Stimulated activated CD8-positive, alpha-beta memory T cell treated with anti-CD3 and anti-CD28 coated beads, Interleukin-7, amount 100 ng/mL, for 1 hour (primary cell): ENCODE measurements around the gene ARID3A.

Experiments used
- DNase-seq, 2 donors: peaks; one replicate each; pipeline ENCODE4 v3.0.0-alpha.2; 2020; ENCODE audit warnings: low read depth in 2 of 2

Gene ARID3A

DNA sequence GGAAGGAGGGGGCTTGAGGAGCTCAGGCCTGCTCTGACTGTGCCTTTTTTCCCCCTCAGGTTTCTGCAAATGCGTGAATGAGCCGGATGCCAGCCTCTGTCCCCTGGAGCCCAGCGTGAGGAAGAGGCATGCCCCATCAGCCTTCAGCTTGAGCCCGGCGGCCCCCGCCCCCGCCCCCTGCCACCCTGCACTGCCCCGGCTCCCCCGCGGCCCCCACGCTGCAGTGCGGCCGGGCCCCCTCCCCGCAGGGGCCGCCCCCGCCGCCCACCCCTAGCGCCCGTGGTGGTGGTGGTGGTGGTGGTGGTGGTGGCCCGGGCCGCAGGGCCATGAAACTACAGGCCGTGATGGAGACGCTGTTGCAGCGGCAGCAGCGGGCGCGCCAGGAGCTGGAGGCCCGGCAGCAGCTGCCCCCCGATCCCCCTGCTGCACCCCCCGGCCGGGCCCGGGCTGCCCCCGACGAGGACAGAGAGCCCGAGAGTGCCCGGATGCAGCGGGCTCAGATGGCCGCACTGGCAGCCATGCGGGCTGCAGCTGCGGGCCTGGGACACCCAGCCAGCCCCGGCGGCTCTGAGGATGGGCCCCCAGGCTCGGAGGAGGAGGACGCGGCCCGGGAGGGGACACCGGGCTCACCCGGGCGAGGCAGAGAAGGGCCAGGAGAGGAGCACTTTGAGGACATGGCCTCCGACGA, 3.5 kb downstream of the ARID3A start:
- no peak for DNase-seq

DNA sequence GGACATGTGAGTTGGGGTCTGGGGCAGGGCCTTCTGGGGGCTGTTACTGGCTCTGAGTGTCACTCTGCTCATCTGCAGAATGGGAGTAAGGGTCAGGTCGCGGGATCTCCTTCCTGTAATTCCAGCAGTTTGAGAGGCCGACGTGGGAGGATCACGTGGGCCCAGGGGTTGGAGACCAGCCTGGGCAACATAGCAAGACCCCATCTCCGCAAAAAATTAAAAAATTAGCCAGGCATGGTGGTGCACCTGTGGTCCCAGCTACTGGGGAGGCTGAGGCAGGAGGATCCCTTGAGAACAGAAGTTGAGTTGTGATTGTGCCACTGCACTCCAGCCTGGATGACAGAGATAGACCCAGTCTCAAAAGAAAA, 4.0 kb downstream of the ARID3A start:
- DNase-seq = no peak

DNA sequence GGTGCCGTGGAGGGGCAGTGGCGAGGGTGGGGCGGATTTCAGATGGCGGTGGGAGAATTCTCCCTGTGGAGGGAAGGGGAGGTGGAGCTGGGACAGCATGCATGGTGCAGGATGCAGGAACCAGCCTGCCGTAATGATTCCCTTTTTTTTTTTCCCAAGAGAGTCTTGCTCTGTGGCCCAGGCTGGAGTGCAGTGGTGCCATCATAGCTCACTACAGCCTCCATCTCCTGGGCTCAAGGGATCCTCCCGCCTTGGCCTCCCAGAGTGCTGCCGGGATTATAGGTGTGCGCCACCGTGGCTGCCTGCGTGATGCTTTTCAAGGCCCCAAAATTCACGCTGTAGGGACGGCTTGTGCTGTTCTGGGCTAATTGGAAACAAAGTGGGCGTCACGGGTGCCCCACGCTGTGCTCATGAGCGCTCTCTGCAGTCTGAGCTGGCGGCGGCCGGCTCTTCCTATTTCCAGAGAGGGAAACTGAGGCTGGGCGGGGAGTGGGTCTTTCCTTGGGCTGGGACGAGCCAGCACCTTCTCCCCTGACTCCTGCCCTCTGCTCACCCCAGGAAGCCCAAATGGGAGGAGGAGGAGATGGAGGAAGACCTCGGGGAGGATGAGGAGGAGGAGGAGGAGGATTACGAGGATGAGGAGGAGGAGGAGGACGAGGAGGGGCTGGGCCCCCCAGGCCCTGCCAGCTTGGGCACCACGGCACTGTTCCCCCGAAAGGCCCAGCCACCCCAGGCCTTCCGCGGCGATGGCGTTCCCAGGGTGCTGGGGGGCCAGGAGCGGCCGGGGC, 6.2 kb downstream of the ARID3A start:
- no peak for DNase-seq

DNA sequence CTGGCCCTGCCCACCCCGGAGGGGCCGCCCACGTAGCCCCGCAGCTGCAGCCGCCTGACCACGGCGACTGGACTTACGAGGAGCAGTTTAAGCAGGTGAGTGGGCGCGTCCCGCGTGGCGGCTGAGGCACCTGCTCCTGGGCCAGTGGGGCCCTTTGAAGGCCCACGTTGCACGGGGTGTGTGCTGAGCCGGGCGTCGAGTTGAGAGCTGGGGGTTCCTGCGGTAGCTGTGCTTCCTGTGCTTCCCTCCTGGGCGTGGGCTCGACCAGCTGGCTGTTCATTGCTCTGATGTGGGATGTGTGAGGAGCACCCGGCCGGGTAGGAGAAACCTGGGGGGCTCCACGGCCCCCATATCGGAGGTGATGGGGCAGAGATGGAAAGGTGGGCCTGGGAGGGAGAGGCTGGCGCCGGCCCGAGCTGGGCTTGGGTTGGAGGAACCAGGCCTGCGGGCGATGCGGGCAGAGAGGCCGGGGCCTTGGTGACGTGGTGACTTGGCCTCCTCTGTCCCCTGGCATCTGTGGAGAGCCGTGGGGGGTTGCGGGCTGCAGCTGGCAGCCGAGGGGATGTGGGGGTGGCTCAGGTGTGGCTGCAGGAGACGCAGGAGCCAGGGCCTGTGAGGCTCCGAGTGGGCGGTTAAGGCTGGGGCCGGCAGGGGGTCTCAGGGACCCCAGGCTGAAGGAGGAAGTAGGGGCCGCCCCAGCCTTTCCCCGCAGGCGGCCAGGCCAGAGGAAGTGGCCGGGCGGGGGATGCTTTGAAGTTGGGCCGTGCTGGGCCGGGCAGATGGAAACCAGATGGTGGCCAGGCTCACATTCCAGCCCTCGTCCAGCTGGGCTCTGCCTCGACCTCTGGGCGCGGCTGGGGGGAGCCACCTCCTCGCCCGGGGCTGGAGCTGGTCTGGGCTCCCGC, 7.1 kb downstream of the ARID3A start:
- DNase-seq = no peak

DNA sequence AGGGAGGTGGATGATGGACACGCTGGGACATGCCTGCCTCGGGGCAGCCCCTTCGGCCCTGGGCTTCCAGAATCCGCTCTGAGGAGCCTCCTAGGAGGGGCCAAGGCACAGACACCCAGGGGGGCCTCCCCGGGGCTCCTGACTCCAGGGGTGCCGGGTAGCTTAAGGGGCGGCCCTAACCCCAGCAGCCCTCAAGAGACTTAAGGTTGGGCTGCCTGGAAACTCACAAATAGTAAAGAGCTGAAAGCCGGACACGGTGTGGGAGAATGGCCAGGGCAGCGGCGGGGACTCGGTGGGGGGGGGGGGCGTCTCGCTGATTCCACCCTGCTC, 7.7 kb downstream of the ARID3A start:
- DNase-seq = no peak

DNA sequence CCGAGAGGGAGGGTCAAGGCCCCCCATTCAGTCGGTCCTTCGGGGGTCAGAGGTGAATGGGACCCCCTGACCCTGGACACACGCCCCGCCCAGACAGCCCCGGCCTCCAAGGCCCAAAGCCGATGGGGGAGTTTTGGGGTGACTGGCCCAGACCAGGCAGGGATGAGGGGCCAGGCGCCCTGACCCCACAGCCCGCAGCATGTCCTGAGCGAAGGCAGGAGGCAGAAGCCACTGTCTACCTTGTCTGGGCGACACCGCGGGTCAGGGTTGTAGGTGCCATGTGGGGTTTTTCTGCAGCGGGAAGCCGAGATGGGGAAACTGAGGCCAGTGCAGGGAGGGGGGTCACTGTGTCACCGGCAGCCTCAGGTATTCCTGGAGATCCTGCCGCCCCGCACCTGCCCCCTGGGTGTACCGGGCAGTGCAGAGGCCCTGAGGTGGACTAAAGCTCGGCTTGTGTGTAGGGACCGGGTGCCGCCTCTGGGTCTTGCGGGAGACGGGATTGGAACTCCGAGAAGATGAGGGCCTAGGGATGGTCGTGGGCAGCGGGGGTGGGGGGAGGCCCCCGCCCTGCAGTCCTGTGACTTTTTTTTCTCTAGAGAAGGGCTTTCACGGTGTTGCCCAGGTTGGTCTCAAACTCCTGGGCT, 8.5 kb downstream of the ARID3A start:
- DNase-seq = no peak

DNA sequence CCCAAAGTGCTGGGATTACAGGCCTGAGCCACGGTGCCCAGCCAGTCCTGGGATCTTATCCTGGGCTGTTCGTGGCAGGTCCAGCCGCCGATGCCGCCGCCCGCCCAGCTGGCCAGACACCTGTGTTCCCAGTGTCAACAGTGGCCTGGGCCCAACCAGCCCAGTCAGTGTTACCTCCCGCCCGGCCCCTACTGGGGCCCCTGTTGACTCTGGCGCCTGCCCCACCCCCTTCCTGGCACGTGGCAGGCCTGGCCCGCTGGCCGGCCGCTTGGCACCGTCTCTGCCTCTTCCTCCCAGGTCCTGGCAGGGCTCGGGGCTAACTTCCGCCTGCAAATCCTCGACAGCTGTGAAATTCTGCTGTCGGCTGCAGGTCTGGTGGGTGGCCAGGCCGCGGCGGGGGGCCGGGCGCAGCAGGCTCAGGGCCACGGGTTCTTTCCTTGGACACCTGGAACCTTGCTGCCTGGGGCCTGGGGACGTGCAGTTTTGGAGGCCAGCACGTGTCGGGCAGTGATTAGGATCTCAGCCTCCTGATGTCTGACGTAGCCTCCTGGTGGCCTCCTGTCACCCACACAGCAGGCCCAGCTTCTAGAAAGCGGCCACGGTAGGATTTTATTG, 9.1 kb downstream of the ARID3A start:
- DNase-seq = no peak

DNA sequence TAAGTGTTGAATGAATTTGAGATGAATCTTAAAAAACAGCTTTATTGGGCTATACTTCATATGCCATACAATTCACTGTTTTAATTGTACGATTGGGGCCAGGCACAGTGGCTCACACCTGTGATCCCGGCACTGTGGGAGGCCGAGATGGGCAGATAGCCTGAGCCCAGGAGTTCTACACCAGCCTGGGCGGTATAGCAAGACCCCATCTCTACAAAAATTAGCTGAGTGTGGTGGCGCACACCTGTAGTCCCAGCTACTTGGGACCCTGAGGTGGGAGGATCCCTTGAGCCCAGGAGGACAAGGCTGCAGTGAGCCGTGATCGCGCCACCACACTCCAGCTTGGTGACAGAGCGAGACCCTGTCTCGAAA, 10.3 kb downstream of the ARID3A start:
- DNase-seq = no peak

DNA sequence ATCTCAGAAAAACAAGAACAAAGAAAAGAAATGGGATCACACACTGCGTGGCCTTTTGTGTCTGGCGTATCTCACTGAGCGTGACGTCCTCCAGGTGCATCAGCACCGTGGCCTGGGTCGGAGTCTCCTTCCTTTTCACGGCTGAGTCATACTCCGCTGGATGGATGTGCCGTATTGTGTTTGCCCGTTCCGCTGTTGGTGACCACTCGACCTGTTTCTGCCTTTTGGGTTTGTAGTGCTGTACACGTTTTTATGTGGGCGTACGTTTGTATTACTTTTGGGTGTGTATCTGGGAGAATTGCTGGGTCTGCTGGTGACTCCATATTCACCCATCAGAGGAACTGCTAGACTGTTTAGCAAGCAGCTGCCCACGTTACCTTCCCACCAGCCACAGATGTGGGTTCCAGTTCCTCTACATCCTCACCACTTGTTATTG, 11.4 kb downstream of the ARID3A start:
- DNase-seq = no peak

DNA sequence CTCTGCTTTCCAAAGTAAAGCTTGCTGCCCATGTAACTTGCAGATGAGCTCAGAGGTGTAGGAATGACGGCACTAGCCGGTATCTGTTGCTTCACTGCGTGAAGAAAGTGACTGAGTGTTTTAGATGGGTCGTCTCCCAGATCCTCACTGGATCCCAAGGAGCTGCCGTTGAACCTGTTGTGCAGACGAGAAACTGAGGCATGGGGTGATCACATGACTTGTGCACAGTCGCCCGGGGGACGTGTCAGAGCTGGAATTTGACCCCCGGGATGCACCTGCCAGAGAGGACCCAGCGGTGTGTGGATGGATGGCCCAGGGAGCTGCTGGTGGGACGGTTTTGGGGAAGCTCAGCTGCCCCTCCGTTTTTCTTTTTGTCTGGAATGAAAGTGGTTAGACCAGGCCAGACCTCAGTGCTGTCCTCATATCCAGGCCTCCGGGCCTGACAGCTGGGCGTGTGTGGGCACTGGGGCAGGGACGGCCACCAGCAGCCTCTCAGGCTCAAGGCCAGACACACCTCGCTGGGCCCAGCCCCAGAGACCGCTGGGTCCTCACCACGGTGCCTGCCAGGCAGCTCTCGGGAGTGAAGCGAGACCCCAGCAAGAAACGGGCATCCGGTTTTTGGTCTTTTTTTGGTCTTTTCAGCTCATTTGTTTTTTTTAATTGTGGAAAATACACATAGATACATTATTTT, 12.5 kb downstream of the ARID3A start:
- no peak for DNase-seq

DNA sequence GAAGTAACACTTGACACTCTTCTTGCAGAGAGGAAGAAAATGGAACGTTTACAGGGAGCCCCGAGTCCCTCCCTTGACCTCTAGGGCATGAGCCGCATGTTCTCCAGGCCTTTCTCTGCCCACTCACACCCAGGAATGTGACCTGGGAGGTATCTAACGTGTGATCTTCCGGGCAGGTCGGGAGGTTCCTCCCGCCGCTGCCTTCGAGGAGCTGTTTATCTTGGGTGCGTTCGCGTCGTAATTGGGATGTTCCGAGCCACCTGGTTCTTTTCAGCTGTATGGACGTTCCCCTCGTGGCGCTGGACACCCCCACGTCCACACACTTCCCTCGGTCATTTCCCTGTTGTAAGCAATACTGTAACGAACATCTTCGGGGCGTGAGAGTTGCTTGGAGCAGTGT, 13.6 kb downstream of the ARID3A start:
- no peak for DNase-seq

DNA sequence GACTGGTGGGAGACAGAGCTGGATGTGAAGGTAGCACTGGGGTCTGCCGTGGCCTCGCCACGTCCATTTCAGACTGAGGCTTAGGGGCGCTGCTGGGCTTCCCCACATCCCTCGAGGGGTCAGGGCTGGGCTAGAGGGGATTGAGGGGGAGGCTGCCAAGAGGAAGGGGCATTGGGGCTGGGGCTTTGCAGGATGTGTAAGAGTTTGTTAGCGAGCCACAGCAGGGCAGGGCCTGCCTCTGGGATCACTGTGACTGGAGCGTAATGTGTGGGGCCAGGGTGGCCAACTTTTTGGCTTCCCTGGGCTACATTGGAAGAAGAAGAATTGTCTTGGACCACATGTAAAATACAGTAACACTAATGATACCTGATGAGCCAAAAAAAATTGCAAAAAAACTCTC, 14.1 kb downstream of the ARID3A start:
- no peak for DNase-seq

DNA sequence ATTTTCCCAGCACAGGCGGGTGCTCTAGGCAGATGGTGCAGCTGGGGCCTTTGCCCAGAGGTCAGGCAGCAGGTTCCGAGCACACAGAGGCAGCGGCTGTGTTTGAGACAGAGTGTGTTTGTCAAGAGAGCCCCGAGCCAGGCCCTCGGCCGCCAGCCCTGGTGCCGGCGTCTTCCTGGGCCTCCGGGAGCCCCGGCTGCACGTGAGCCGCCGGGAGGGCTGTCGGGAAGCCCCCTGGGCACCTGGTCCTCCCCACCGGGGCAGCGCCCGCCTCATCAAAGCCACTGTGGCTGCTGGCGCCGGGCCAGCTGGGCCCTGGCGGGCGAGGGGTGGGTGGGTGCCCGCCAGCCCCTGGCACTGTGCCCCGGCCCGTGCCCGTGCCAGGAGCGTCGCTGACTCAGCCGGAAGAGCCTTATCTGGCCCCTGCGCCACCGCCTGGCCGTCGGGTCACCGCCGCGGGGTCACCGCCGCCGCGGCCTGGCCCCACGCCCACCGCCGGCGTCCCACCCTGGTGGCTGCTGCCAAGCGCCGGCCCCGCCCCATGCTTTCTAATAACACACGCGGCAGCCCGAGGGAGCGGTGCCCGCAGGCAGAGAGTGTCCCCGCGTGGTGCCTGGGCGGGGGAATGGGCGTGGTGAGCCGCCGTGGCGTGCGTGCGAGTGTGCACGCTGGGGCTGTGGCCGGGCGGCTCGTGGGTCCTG, 14.9 kb downstream of the ARID3A start:
- DNase-seq = peak; percentile 44 to 60

DNA sequence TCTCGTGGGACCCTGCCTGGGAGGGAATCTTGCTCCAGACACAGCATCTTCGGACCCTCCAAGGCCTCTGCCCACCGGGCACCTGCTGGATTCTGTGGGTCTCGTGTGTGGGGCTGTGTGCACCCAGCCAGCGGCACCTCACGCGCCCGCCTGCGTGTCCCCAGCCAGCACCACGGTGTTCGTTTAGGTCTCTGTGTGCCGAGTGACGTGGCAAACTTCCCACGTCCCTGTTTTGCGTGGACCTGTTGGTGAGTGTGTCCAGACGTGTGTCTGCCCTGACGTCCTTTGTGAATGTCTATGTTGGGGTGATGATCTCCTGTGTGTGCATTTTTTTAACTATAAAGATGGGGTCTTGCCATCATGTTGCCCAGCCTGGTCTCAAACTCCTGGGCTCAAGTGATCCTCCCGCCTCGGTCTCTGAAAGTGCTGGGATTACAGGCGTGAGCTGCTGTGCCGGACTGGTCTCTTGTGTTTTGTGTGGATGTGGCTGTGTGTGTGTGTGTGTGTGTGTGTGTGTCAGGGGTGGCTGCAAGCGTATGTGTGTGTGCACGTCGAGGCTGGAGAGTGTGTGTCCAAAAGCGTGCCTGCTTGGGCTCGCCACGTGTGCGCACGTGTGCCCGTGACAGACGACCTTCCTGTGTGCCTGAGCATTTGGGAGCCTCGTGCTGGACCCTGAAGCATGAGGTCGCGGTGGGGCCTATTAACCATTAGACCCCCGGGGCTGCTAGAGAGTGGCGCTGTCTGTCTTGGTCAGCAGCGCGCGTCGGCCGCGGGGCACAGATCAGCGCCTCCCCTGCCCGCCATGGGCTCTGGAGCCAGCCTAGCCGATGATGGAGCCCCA, 15.7 kb downstream of the ARID3A start:
- DNase-seq = no peak

DNA sequence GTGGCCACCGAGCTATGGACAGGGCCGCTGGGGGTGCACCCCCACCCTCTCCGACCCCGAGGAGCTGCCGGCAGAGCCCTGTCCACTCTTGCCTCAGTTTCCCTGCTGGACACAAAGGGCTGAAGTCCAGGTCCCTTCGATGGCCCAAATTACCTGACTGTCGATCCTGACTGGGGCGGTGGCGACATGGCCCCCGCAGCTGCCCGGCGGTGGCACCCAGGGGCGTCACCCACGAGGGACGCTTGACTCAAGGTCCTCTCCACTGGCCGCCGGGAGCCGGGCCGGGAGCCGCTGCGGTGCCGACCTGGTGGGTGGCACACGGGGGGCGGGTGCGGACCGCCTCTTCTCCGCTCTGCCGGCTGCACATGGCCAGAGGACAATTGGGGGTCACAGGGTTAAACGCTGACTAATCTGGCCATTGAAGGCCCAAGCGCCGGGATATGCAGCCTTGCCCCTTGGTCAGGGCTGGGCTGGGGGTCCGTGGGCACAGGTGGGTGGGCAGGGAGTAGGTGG, 16.4 kb downstream of the ARID3A start:
- no peak for DNase-seq

DNA sequence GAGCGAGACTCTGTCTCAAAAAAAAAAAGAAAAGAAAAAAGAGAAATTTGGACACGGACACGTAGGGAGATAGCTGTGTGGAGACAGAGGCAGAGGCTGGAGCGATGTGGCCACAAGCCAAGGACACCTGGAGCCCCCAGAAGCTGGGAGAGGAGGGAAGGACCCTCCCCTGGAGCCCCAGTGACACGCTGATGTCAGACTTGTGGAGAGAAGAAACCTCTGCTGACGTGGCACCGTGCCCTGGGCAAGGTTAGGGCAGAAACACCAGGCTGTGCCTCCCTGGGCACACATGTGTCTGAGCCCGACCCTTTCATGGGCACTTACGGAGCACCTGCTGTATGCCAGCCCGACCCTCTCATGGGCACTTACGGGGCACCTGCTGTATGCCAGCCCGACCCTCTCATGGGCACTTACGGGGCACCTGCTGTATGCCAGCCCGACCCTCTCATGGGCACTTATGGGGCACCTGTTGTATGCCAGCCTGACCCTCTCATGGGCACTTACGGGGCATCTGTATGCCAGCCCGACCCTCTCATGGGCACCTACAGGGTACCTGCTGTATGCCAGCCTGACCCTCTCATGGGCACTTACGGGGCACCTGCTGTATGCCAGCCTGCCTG, 17.8 kb downstream of the ARID3A start:
- no peak for DNase-seq

DNA sequence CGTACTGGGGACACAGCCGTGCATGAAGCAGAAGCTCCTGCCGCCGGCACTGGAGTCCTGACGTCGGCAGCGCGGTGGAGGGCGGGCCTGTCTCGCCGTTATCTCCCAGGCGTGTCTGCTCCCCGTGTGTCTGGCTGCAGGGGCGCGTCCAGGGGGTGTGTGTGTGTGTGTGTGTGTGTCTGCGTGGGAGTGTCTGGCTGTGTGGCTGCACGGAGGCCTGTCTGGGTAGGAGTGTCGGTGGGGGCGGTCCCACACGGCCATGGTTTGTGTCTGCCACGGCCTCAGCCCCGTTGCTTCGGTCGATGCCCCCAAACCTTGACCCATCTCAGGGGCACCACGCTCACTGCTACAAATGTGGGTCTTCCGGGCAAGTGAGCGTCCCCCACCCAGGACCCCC, 18.3 kb downstream of the ARID3A start:
- no peak for DNase-seq

DNA sequence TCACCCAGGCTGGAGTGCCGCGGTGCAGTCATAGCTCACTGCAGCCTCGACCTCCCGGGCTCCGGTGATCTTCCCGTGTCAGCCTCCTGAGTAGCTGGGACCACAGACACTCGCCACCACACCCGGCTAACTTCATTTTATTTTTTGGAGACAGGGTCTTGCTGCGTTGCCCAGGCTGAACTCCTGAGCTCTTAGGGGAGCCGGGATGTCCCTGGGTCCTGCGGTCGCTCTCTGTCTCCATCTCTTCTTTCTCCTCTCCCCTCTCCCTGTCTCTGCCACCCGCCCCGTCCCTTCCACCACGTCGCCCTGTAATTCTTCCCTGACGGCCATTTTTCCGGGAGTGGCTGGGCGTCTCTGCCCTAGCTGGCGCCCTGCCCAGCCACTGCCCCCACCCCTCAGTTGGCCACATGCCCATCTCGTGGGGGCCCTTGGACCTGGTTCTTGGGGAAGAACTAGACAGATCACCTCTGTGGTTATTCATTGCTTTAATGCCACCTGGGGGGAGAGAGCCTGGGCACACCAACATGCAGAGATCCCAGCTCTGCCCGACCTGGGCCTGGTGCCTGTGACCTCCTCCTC, 18.9 kb downstream of the ARID3A start:
- no peak for DNase-seq
